Measurements from ENCODE around the gene NMUR1. TPM values are rescaled to one million over a fixed set of nuclear protein-coding genes. Genes with fewer than 3 reads are reported as not detected.

NMUR1 gene
- total and polyA plus RNA-seq, 2 experiments from 2014 or later, result 0.33 to 0.37 TPM

DNA sequence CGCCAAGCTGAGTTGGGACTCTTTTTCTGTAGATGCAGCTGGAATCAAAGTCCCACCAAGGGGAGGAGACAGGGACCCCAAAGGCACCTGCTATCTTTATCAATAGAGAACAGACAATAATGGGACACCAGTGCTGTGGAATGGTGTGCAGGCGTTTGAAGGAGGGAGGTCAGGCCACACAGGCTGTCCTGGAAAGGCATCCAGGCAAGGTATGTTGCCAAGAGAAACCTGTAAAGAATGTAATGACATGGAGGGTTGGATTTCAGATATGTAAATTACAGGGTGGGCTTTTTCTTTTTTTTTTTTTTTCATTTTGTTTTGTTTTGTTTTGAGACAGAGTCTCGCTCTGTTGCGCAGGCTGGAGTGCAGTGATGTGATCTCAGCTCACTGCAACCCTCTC is 9.7 kb upstream of the NMUR1 start:
- no peaks in the 10 kb centered on the region for H3K9me3 ChIP-seq (ENCODE audit: low read depth)
- H3K36me3 ChIP-seq (replicated peaks; ENCODE audit: insufficient read depth, low read depth), result no peaks in the 10 kb centered on the region
- H3K4me2 ChIP-seq, result no peak overlapping the region
- WGBS (ENCODE audit: low lambda C conversion rate, missing lambda C conversion rate), result 93% methylated on average over 4 of the region's 4 CpGs
- no peaks in the 10 kb centered on the region for H3K79me2 ChIP-seq
- H2AFZ ChIP-seq, result no peak overlapping the region
- H4K20me1 ChIP-seq (ENCODE audit: insufficient read depth, poor library complexity, severe bottlenecking), result no peaks in the 10 kb centered on the region
- no peak overlapping the region for H3K27ac ChIP-seq
- no peaks in the 10 kb centered on the region for H3K27me3 ChIP-seq
- H3K4me1 ChIP-seq (ENCODE audit: insufficient read depth), result peaks cover 4% of the 10 kb centered on the region
- TF ChIP-seq EZH2 (IDR thresholded peaks at IDR 0.05; ENCODE audit: borderline replicate concordance) (no peak), EZH2phosphoT487 (IDR thresholded peaks at IDR 0.05; ENCODE audit: low read depth, severe bottlenecking, unreplicated experiment) (no peak)
- TF ChIP-seq, protein P1, sequence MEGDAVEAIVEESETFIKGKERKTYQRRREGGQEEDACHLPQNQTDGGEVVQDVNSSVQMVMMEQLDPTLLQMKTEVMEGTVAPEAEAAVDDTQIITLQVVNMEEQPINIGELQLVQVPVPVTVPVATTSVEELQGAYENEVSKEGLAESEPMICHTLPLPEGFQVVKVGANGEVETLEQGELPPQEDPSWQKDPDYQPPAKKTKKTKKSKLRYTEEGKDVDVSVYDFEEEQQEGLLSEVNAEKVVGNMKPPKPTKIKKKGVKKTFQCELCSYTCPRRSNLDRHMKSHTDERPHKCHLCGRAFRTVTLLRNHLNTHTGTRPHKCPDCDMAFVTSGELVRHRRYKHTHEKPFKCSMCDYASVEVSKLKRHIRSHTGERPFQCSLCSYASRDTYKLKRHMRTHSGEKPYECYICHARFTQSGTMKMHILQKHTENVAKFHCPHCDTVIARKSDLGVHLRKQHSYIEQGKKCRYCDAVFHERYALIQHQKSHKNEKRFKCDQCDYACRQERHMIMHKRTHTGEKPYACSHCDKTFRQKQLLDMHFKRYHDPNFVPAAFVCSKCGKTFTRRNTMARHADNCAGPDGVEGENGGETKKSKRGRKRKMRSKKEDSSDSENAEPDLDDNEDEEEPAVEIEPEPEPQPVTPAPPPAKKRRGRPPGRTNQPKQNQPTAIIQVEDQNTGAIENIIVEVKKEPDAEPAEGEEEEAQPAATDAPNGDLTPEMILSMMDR (IDR thresholded peaks at IDR 0.05; ENCODE audit: poor library complexity), result no peak
- no peak overlapping the region for H3K4me3 ChIP-seq
- no peak for DNase-seq (ENCODE audit: low spot score)
- no peaks in the 10 kb centered on the region for H3K9me2 ChIP-seq (replicated peaks; ENCODE audit: insufficient read depth)

GRCh38 chr2:231535961-231536360 is 5.7 kb upstream of the NMUR1 start:
- H3K4me2 ChIP-seq, result no peak overlapping the region
- 96% methylated on average over 6 of the region's 6 CpGs for WGBS (ENCODE audit: low lambda C conversion rate, missing lambda C conversion rate)
- no peaks in the 10 kb centered on the region for H3K36me3 ChIP-seq (replicated peaks; ENCODE audit: insufficient read depth, low read depth)
- H3K27ac ChIP-seq, result no peak overlapping the region
- H3K9me3 ChIP-seq (ENCODE audit: low read depth), result no peaks in the 10 kb centered on the region
- H2AFZ ChIP-seq, result no peak overlapping the region
- H3K4me1 ChIP-seq (ENCODE audit: insufficient read depth), result peaks cover 12% of the 10 kb centered on the region
- TF ChIP-seq, protein P1 (IDR thresholded peaks at IDR 0.05; ENCODE audit: poor library complexity), result no peak
- TF ChIP-seq EZH2phosphoT487 (IDR thresholded peaks at IDR 0.05; ENCODE audit: low read depth, severe bottlenecking, unreplicated experiment) (no peak), EZH2 (IDR thresholded peaks at IDR 0.05; ENCODE audit: borderline replicate concordance) (no peak)
- H4K20me1 ChIP-seq (ENCODE audit: insufficient read depth, poor library complexity, severe bottlenecking), result no peaks in the 10 kb centered on the region
- no peaks in the 10 kb centered on the region for H3K27me3 ChIP-seq
- H3K79me2 ChIP-seq, result no peaks in the 10 kb centered on the region
- DNase-seq (ENCODE audit: low spot score), result no peak
- no peaks in the 10 kb centered on the region for H3K9me2 ChIP-seq (replicated peaks; ENCODE audit: insufficient read depth)
- H3K4me3 ChIP-seq, result no peak overlapping the region

DNA sequence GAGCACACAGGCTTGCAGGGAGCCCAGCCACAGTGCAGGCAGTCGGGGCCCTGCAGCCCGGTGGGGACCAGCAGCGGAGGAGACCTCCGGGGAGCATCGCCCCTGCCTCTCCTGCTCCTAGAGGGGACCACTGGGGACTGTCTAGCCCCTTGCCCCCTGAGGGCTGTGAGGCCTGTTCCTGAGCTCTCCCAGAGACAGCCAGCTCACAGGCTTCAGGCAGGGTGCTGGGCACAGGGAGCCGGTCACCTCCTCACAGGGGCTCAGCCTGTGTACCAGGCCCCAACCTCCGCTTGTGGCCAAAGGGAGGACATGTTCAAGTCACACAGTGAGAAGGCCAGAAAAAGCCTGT is 3.5 kb upstream of the NMUR1 start:
- no peak for DNase-seq (ENCODE audit: low spot score)
- Histone ChIP-seq H3K9me3 (ENCODE audit: low read depth) (no peaks in the 10 kb centered on the region), H3K27me3 (peaks cover 10% of the 10 kb centered on the region), H3K4me3 (no peak overlapping the region), H3K79me2 (no peaks in the 10 kb centered on the region), H2AFZ (no peak overlapping the region), H3K4me2 (no peak overlapping the region), H3K27ac (no peak overlapping the region), H3K9me2 (replicated peaks; ENCODE audit: insufficient read depth) (no peaks in the 10 kb centered on the region), H3K36me3 (replicated peaks; ENCODE audit: insufficient read depth, low read depth) (no peaks in the 10 kb centered on the region), H4K20me1 (ENCODE audit: insufficient read depth, poor library complexity, severe bottlenecking) (no peaks in the 10 kb centered on the region), H3K4me1 (ENCODE audit: insufficient read depth) (peaks cover 13% of the 10 kb centered on the region)
- TF ChIP-seq EZH2 (IDR thresholded peaks at IDR 0.05; ENCODE audit: borderline replicate concordance) (no peak), EZH2phosphoT487 (IDR thresholded peaks at IDR 0.05; ENCODE audit: low read depth, severe bottlenecking, unreplicated experiment) (no peak)
- TF ChIP-seq, protein P1 (IDR thresholded peaks at IDR 0.05; ENCODE audit: poor library complexity), result no peak
- 96% methylated on average over 6 of the region's 7 CpGs for WGBS (ENCODE audit: low lambda C conversion rate, missing lambda C conversion rate)
